IPS-NIHi7 (cell line): Measurements from ENCODE around the gene TMEM98.
"Not testable (repeated sequence)": the region's sequence is repeated elsewhere in the genome, so short reads cannot be mapped to it uniquely, and the experiment has no call there.

Source experiments
- DNase-seq: peaks from one replicate; pipeline ENCODE4 v3.0.0; 2012; ENCODE audit warnings: mixed read lengths; ENCODE audit errors: extremely low spot score

Gene TMEM98

GRCh38 chr17:32927724-32928585, at the start of gene TMEM98:
TMEM98 (plus strand) TSS chr17:32928153; CDS start chr17:32931529, 3,376 bp downstream.
- peak; percentile 69 for DNase-seq

GRCh38 chr17:32878211-32878610, 49.7 kb upstream of the TMEM98 start:
- DNase-seq: no peak

GRCh38 chr17:32879134-32879533, 48.8 kb upstream of the TMEM98 start:
- no peak for DNase-seq

GRCh38 chr17:32880671-32881453, 47.1 kb upstream of the TMEM98 start:
- DNase-seq: no peak

GRCh38 chr17:32882029-32882428, 45.9 kb upstream of the TMEM98 start:
- DNase-seq: no peak

- DNase-seq: no peak
Measured at GRCh38 chr17:32882734-32883133, 45.2 kb upstream of the TMEM98 start.

GRCh38 chr17:32886951-32887350, 41.0 kb upstream of the TMEM98 start:
- not testable (repeated sequence) for DNase-seq

- not testable (repeated sequence) for DNase-seq
Measured at GRCh38 chr17:32887410-32887809, 40.5 kb upstream of the TMEM98 start.

- no peak for DNase-seq
Measured at GRCh38 chr17:32894245-32894644, 33.7 kb upstream of the TMEM98 start.

- DNase-seq: no peak
Measured at GRCh38 chr17:32896647-32897258, 31.2 kb upstream of the TMEM98 start.

GRCh38 chr17:32899236-32900013, 28.5 kb upstream of the TMEM98 start:
- no peak for DNase-seq

- no peak for DNase-seq
Measured at GRCh38 chr17:32901743-32902142, 26.2 kb upstream of the TMEM98 start.

- DNase-seq: no peak
Measured at GRCh38 chr17:32903774-32904673, 23.9 kb upstream of the TMEM98 start.

GRCh38 chr17:32904891-32905290, 23.1 kb upstream of the TMEM98 start:
- DNase-seq: no peak

- DNase-seq: no peak
Measured at GRCh38 chr17:32907583-32907982, 20.4 kb upstream of the TMEM98 start.

- peak; percentile 84 for DNase-seq
Measured at GRCh38 chr17:32909787-32910369, 18.1 kb upstream of the TMEM98 start.

- no peak for DNase-seq
Measured at GRCh38 chr17:32910769-32911168, 17.2 kb upstream of the TMEM98 start.

GRCh38 chr17:32912218-32912897, 15.6 kb upstream of the TMEM98 start:
- peak; percentile 51 for DNase-seq

GRCh38 chr17:32913593-32913992, 14.4 kb upstream of the TMEM98 start:
- no peak for DNase-seq

GRCh38 chr17:32914181-32914580, 13.8 kb upstream of the TMEM98 start:
- DNase-seq: no peak
